OCI-LY7 (cell line): Measurements from ENCODE around the gene MGST2.

Source experiments
- EZH2phosphoT487 ChIP-seq: fragments of 200-600 bp; sonication (generic); IDR thresholded peaks from 2 replicates; pipeline ENCODE4 v1.6.1; 2018; ENCODE audit warnings: low read depth, borderline replicate concordance, mild to moderate bottlenecking, mixed run types, antibody characterized with exemption, low read length, moderate library complexity, mixed read lengths
- TF ChIP-seq, protein P1 (sequence below): fragments of 200-600 bp; sonication (generic); conservative IDR thresholded peaks from 2 replicates; pipeline ENCODE4 v1.5.1; 2014; ENCODE audit warnings: mild to moderate bottlenecking, antibody characterized with exemption, low read length, moderate library complexity, mixed read lengths

GRCh38 chr4:139689093-139689722 lies 23.6 kb downstream of the MGST2 start:
- TF ChIP-seq, protein P1, sequence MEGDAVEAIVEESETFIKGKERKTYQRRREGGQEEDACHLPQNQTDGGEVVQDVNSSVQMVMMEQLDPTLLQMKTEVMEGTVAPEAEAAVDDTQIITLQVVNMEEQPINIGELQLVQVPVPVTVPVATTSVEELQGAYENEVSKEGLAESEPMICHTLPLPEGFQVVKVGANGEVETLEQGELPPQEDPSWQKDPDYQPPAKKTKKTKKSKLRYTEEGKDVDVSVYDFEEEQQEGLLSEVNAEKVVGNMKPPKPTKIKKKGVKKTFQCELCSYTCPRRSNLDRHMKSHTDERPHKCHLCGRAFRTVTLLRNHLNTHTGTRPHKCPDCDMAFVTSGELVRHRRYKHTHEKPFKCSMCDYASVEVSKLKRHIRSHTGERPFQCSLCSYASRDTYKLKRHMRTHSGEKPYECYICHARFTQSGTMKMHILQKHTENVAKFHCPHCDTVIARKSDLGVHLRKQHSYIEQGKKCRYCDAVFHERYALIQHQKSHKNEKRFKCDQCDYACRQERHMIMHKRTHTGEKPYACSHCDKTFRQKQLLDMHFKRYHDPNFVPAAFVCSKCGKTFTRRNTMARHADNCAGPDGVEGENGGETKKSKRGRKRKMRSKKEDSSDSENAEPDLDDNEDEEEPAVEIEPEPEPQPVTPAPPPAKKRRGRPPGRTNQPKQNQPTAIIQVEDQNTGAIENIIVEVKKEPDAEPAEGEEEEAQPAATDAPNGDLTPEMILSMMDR = no peak
- no peak for TF ChIP-seq EZH2phosphoT487
